Endothelial cell of umbilical vein (primary cell): Measurements from ENCODE around the gene PRDX5. TPM values are rescaled to one million over a fixed set of nuclear protein-coding genes. Genes with fewer than 3 reads are reported as not detected.
"Not testable (repeated sequence)": the region's sequence is repeated elsewhere in the genome, so short reads cannot be mapped to it uniquely, and the experiment has no call there.

ENCODE experiments used
- BruUV-seq: library from RNA; stranded (reverse); fragments of 400-500 nt; replicated peaks from 2 replicates; lab custom pipeline; 2021; lab: Mats Ljungman, UMichigan
- CTCF ChIA-PET: fragments of 300-600, 350-600 bp; sonication (Branson Sonifier 250); formaldehyde crosslinking; loops from one replicate; lab custom pipeline; 2021; ENCODE audit warnings: antibody characterized with exemption, inconsistent platforms; lab: Charles Lee
- POLR2A ChIA-PET: fragments of 300-600, 350-600 bp; sonication (Branson Sonifier 250); formaldehyde crosslinking; loops from one replicate; lab custom pipeline; 2021; ENCODE audit warnings: antibody characterized with exemption, inconsistent platforms; lab: Charles Lee
- DNase-seq: peaks from one replicate; pipeline ENCODE4 v3.0.0-alpha.2; 2011; ENCODE audit warnings: low read depth, low spot score
- FAIRE-seq: peaks from 2 replicates; lab custom pipeline; 2011; peaks lifted over from hg19 to GRCh38; lab: Jason Lieb, UNC
- H2AFZ ChIP-seq: 2 replicates; pipeline ENCODE4 v1.6.0; 2012; ENCODE audit warnings: low read depth, low read length, control low read depth, inconsistent platforms
- H3K27ac ChIP-seq: 2 replicates; pipeline ENCODE4 v1.5.1; 2011; ENCODE audit warnings: low read depth, mild to moderate bottlenecking, control low read depth, low read length, moderate library complexity; ENCODE audit not compliant: insufficient read depth
- H3K27me3 ChIP-seq, 2 experiments: 2 replicates each; pipeline versions ENCODE4 v1.6.0 to v1.6.1; 2011; ENCODE audit warnings: low read length in 2 of 2, mixed read lengths in 1 of 2; ENCODE audit not compliant: control insufficient read depth in 2 of 2, insufficient read depth in 2 of 2
- H3K36me3 ChIP-seq, 2 experiments: 2 replicates in 1 of 2; 3 replicates in 1 of 2; pipeline ENCODE4 v1.5.1; 2011; ENCODE audit warnings: low read length in 2 of 2, mild to moderate bottlenecking in 1 of 2, moderate library complexity in 1 of 2; ENCODE audit not compliant: control insufficient read depth in 2 of 2, insufficient read depth in 2 of 2; ENCODE audit errors: extremely low read depth in 1 of 2
- H3K4me1 ChIP-seq: 3 replicates; pipeline ENCODE4 v1.5.1; 2011; ENCODE audit warnings: mild to moderate bottlenecking, low read length; ENCODE audit not compliant: control insufficient read depth, insufficient read depth; ENCODE audit errors: extremely low read depth
- H3K4me2 ChIP-seq: 2 replicates; pipeline ENCODE4 v1.6.1; 2011; ENCODE audit warnings: low read length, control low read depth, mixed read lengths; ENCODE audit not compliant: insufficient read depth
- H3K4me3 ChIP-seq, 3 experiments: fragments of 200-600 bp in 1 of 3; sonication (generic), shearing (Covaris generic) in 1 of 3; replicated peaks in 1 of 3; 2 replicates each; pipeline ENCODE4 v1.5.1; 2011 to 2016; ENCODE audit warnings: control low read depth in 3 of 3, low read length in 3 of 3, mild to moderate bottlenecking in 2 of 3, inconsistent platforms in 1 of 3, low read depth in 1 of 3, moderate library complexity in 1 of 3; ENCODE audit not compliant: insufficient read depth in 1 of 3
- H3K79me2 ChIP-seq: 2 replicates; pipeline ENCODE4 v1.6.0; 2012; ENCODE audit warnings: low read length, inconsistent platforms; ENCODE audit not compliant: control insufficient read depth, insufficient read depth
- H3K9ac ChIP-seq: replicated peaks from 2 replicates; pipeline ENCODE3; 2011; ENCODE audit warnings: low read length, control low read depth; ENCODE audit not compliant: insufficient read depth; ENCODE audit errors: extremely low read depth
- H3K9me1 ChIP-seq: replicated peaks from 3 replicates; pipeline ENCODE4 v1.6.0; 2011; ENCODE audit warnings: mild to moderate bottlenecking, low read length; ENCODE audit not compliant: control insufficient read depth, insufficient read depth; ENCODE audit errors: extremely low read depth
- H3K9me3 ChIP-seq: replicated peaks from 2 replicates; pipeline ENCODE4 v1.5.1; 2012; ENCODE audit warnings: low read length, inconsistent platforms; ENCODE audit not compliant: control insufficient read depth, insufficient read depth
- H4K20me1 ChIP-seq: replicated peaks from 2 replicates; pipeline ENCODE3; 2011; ENCODE audit warnings: mild to moderate bottlenecking, low read length; ENCODE audit not compliant: control insufficient read depth, insufficient read depth; ENCODE audit errors: extremely low read depth
- CTCF ChIP-seq, 2 donors: IDR thresholded peaks; 1 replicate in 1 of 2; 2 replicates in 1 of 2; pipeline ENCODE4 v1.5.1; 2011; ENCODE audit warnings: low read length in 2 of 2, mild to moderate bottlenecking in 2 of 2, moderate library complexity in 2 of 2, control low read depth in 1 of 2, inconsistent platforms in 1 of 2, low read depth in 1 of 2; ENCODE audit not compliant: insufficient read depth in 1 of 2; ENCODE audit errors: extremely low read depth in 1 of 2
- POLR2AphosphoS5 ChIP-seq: IDR thresholded peaks from 2 replicates; pipeline ENCODE4 v1.6.1; 2012; ENCODE audit warnings: low read depth, mild to moderate bottlenecking, control low read depth, low read length, moderate library complexity; ENCODE audit not compliant: insufficient read depth
- dilution Hi-C: fragments of 300-500 bp; cut with MboI; formaldehyde crosslinking; loops from one replicate; pipeline ENCODE4 v1.15.0; 2019; ENCODE audit warnings: low sequenced_read_pairs; ENCODE audit not compliant: extremely low pct_ligation_motif_present
- intact Hi-C: fragments of 100-400 bp; cut with micrococcal nuclease; formaldehyde crosslinking; loops from one replicate; pipeline ENCODE4 v1.10.0; 2022
- polyA plus RNA-seq, 4 experiments: library from polyadenylated mRNA; depleted of rRNA in 3 of 4; stranded (reverse) in 3 of 4; unstranded in 1 of 4; fragments of >200 nt; gene quantifications; 2 replicates each; pipeline versions ENCODE4 v1.2.1 to v1.2.3, GENCODE V29; 2011 to 2012; ENCODE audit warnings: missing spikeins in 1 of 4
- total RNA-seq: library from RNA; stranded (reverse); gene quantifications from 2 replicates; pipeline ENCODE4 v1.2.3, GENCODE V29; 2021

The PRDX5 gene
- total and polyA plus RNA-seq, 2 donors (not counting 3 experiments of a cell fraction or from before 2014, with no cell fraction given), result 199 to 709 TPM

GRCh38 chr11:64315667-64316526, 2.0 kb upstream of the PRDX5 start:
- intact Hi-C loops, H3K9me1 ChIP-seq, H3K27ac ChIP-seq, FAIRE-seq, H3K36me3 ChIP-seq, H3K27me3 ChIP-seq, H3K9me3 ChIP-seq, H3K4me1 ChIP-seq, POLR2A ChIA-PET, DNase-seq, dilution Hi-C loops, H3K4me3 ChIP-seq, H3K4me2 ChIP-seq, H3K79me2 ChIP-seq, H3K9ac ChIP-seq, H4K20me1 ChIP-seq, H2AFZ ChIP-seq, BruUV-seq: not testable (repeated sequence)
- CTCF ChIA-PET, result interaction anchor here (1.8 to 3.6 kb wide), 3 partner anchors 17 to 45 kb away, joined by 5 to 72 read pairs (median 71); no protein-coding TSS in a partner anchor

GRCh38 chr11:64316672-64317324, 1.1 kb upstream of the PRDX5 start:
- H3K79me2 ChIP-seq, result peaks cover 4% of the 10 kb centered on the region
- POLR2A ChIA-PET, result interaction anchor here (1.2 to 2.1 kb wide), 3 partner anchors 12 to 26 kb away, joined by 4 to 6 read pairs (median 5); no protein-coding TSS in a partner anchor
- dilution Hi-C loops, result no loop called here

More at GRCh38 chr11:64316672-64317324, 1.1 kb upstream of the PRDX5 start:
- FAIRE-seq, result no peak
- peak overlapping the region; percentile 87 for H3K27ac ChIP-seq
- peaks cover 10% of the 10 kb centered on the region for H3K4me1 ChIP-seq
- peak in 1 of 2 donors; percentile 20 for TF ChIP-seq CTCF (IDR thresholded peaks at IDR 0.05; ENCODE audit: extremely low read depth in 1 of 2, insufficient read depth in 1 of 2, low read depth in 1 of 2, low read length in 2 of 2)
- TF ChIP-seq POLR2AphosphoS5, result no peak
- H3K9me1 ChIP-seq, result no peaks in the 10 kb centered on the region
- H3K4me3 ChIP-seq, result peak overlapping the region; percentile 48 to 76 (median 75)
- intact Hi-C loops, result loop anchor here (1.0 kb wide), 2 partner anchors 11 to 39 kb away; partner anchors contain the start of gene ESRRA
- H3K9ac ChIP-seq, result peak overlapping the region; percentile 77
- H2AFZ ChIP-seq, result peak overlapping the region; percentile 16
- DNase-seq, result no peak
- no peaks in the 10 kb centered on the region for H3K27me3 ChIP-seq
- BruUV-seq, result TSS peak; percentile 98
- H3K9me3 ChIP-seq, result no peaks in the 10 kb centered on the region
- peak overlapping the region; percentile 87 for H3K4me2 ChIP-seq
- H4K20me1 ChIP-seq, result no peaks in the 10 kb centered on the region
- CTCF ChIA-PET, result interaction anchor here (0.9 to 3.6 kb wide), 12 partner anchors 10 to 132 kb away, joined by 4 to 72 read pairs (median 10); partner anchors contain the start of genes BAD, CATSPERZ, CCDC88B and ESRRA
- H3K36me3 ChIP-seq, result peaks cover 2 to 13% of the 10 kb centered on the region in 2 experiments
